GM12801 (cell line): Measurements from ENCODE around the gene NMRAL1.

ENCODE experiments used
- TF ChIP-seq, protein P1 (sequence below): IDR thresholded peaks from one replicate; pipeline ENCODE4 v1.5.1; 2011; ENCODE audit warnings: control low read depth; ENCODE audit not compliant: insufficient read length; ENCODE audit errors: extremely low read depth

NMRAL1 gene

DNA sequence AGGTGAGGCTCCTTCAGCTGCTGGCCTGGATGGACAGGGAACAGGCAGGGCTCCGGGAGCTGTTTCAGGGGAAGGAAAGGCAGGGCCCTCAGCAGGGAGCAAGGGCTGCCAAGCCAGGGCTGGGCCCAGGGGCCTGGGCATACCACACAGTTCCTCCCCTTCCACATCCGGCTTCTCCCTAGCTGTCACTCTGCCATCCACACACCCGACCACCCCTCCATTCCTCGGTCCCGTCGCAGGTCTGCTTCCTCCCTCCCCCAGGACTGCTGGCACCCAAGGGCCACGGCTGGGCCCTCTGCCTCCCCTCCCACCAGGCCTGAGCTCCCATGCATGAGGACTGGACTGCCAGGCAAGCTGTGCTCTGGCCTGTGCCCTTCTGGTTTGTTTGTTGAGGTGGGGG lies 40.2 kb upstream of the NMRAL1 start:
- TF ChIP-seq, protein P1, sequence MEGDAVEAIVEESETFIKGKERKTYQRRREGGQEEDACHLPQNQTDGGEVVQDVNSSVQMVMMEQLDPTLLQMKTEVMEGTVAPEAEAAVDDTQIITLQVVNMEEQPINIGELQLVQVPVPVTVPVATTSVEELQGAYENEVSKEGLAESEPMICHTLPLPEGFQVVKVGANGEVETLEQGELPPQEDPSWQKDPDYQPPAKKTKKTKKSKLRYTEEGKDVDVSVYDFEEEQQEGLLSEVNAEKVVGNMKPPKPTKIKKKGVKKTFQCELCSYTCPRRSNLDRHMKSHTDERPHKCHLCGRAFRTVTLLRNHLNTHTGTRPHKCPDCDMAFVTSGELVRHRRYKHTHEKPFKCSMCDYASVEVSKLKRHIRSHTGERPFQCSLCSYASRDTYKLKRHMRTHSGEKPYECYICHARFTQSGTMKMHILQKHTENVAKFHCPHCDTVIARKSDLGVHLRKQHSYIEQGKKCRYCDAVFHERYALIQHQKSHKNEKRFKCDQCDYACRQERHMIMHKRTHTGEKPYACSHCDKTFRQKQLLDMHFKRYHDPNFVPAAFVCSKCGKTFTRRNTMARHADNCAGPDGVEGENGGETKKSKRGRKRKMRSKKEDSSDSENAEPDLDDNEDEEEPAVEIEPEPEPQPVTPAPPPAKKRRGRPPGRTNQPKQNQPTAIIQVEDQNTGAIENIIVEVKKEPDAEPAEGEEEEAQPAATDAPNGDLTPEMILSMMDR, result no peak

- TF ChIP-seq, protein P1, result no peak
These were observed 39.5 kb upstream of the NMRAL1 start for GRCh38 chr16:4513881-4514280.

GRCh38 chr16:4513086-4513860 lies 38.8 kb upstream of the NMRAL1 start:
- TF ChIP-seq, protein P1, result no peak

GRCh38 chr16:4512473-4512872 lies 38.0 kb upstream of the NMRAL1 start:
- TF ChIP-seq, protein P1, result no peak

DNA sequence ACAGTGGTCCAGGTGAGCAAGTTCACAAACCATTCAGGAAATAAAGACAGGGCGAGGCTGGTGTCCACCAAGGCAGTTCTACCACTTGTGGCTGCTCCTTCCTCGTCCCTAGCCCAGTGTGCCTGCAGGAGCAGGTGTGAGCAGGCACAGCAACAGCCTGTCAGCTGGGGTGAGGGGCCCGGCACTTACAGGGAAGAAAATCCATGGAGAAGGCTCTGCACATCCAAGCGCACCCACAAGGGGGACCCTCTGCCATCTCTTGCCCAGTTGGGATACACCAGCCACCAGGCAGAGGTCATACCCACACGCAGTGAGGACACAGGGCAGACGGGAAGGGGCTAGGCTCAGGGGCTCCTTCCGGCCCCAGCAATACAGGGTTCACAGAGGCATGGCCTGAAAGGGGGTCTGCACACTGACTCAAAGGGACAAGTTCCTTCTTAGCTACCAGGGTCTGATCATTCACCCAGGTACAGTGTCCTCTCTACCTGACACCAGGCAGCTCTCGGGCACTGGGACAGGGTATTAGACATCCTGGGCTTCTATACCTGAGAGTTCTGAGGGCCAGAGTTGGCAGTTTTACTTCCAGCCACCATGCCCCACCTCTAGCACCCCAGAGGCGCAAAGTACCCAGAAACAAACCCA lies 37.1 kb upstream of the NMRAL1 start:
- TF ChIP-seq, protein P1, result no peak

- TF ChIP-seq, protein P1, result no peak
These were observed 36.5 kb upstream of the NMRAL1 start for GRCh38 chr16:4510747-4511426.

DNA sequence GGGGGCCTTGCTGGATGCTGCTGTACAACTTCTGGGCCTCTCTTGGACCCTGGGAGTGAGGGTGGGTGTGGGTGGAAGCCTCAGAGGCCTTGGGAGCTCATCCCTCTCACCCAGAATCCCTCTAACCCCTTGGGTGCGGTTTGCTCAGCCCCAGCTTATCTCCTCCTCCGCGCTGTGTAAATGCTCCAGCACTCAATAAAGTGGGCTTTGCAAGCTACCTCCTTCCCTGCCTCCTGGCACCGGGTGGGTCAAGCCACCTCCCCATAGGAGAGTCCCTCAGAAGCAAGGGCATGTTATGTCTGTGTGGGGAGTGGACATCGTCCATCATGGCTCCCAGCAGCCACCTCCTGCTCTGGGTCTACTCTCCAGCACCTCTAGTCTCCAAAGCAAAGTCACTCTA lies 35.7 kb upstream of the NMRAL1 start:
- TF ChIP-seq, protein P1, result no peak
